SK-N-SH (cell line): ENCODE measurements around the gene NANOS3. TPM values are rescaled to one million over a fixed set of nuclear protein-coding genes. Genes with fewer than 3 reads are reported as not detected.

ENCODE experiments used
- CTCF ChIA-PET: fragments of 300-600, 350-600 bp; formaldehyde crosslinking; extraction: SDS; loops from one replicate; lab custom pipeline; 2021; lab: Yijun Ruan, JAX
- POLR2A ChIA-PET: fragments of 350-600 bp; sonication (Branson Sonifier 250); formaldehyde crosslinking; extraction: SDS; loops from one replicate; lab custom pipeline; 2020; ENCODE audit warnings: antibody characterized with exemption, inconsistent platforms; lab: Yijun Ruan, JAX
- DNase-seq: peaks from one replicate; pipeline ENCODE4 v3.0.0; 2012
- H2AFZ ChIP-seq: fragments of 200-600 bp; sonication (generic); 2 replicates; pipeline ENCODE4 v1.8.1; 2016; ENCODE audit warnings: antibody characterized with exemption, mild to moderate bottlenecking, low read depth
- H3F3A ChIP-seq: fragments of 200-600 bp; sonication (generic); replicated peaks from 2 replicates; pipeline ENCODE3; 2016; ENCODE audit warnings: antibody characterized with exemption, mild to moderate bottlenecking; ENCODE audit not compliant: insufficient read depth
- H3K27ac ChIP-seq, 2 experiments: fragments of 200-500 bp in 1 of 2; fragments of 200-600 bp in 1 of 2; sonication (Bioruptor generic) in 1 of 2; sonication (generic), shearing (Covaris generic) in 1 of 2; 2 replicates each; pipeline versions ENCODE4 v1.5.1 to v1.6.1; 2014 to 2016; ENCODE audit warnings: low read depth in 2 of 2, inconsistent platforms in 1 of 2, low read length in 1 of 2, mild to moderate bottlenecking in 1 of 2, mixed read lengths in 1 of 2
- H3K27me3 ChIP-seq: fragments of 200-600 bp; sonication (generic), shearing (Covaris generic); 2 replicates; pipeline ENCODE4 v1.6.1; 2016; ENCODE audit warnings: mixed run types; ENCODE audit not compliant: insufficient read depth
- H3K36me3 ChIP-seq, 2 experiments: fragments of 200-500 bp in 1 of 2; fragments of 200-600 bp in 1 of 2; sonication (Bioruptor generic) in 1 of 2; sonication (generic) in 1 of 2; replicated peaks in 1 of 2; 2 replicates each; pipeline versions ENCODE3 to v1.5.1; 2014 to 2016; ENCODE audit warnings: low read length in 1 of 2, mild to moderate bottlenecking in 1 of 2; ENCODE audit not compliant: insufficient read depth in 2 of 2, control insufficient read depth in 1 of 2
- H3K4me1 ChIP-seq, 2 experiments: fragments of 200-500 bp in 1 of 2; fragments of 200-600 bp in 1 of 2; sonication (Bioruptor generic) in 1 of 2; sonication (generic), shearing (Covaris generic) in 1 of 2; 2 replicates each; pipeline versions ENCODE4 v1.5.1 to v1.6.1; 2014 to 2016; ENCODE audit warnings: low read depth in 1 of 2, low read length in 1 of 2, mixed run types in 1 of 2; ENCODE audit not compliant: insufficient read depth in 2 of 2, control insufficient read depth in 1 of 2
- H3K4me2 ChIP-seq: fragments of 200-600 bp; sonication (generic), shearing (Covaris generic); 2 replicates; pipeline ENCODE4 v1.6.1; 2017; ENCODE audit warnings: mixed run types
- H3K4me3 ChIP-seq, 2 experiments: fragments of 200-500 bp in 1 of 2; fragments of 200-600 bp in 1 of 2; sonication (Bioruptor generic) in 1 of 2; sonication (generic), shearing (Covaris generic) in 1 of 2; 2 replicates each; pipeline versions ENCODE4 v1.5.1 to v1.8.1; 2014 to 2016; ENCODE audit warnings: low read depth in 2 of 2, inconsistent platforms in 1 of 2, low read length in 1 of 2, mild to moderate bottlenecking in 1 of 2, mixed read lengths in 1 of 2, moderate library complexity in 1 of 2
- H3K79me2 ChIP-seq: fragments of 200-600 bp; sonication (generic); 2 replicates; pipeline ENCODE4 v1.8.1; 2017; ENCODE audit warnings: mild to moderate bottlenecking; ENCODE audit not compliant: insufficient read depth
- H3K9ac ChIP-seq: fragments of 200-600 bp; sonication (generic); 2 replicates; pipeline ENCODE4 v1.6.1; 2017; ENCODE audit warnings: mixed run types
- H3K9me2 ChIP-seq: fragments of 200-600 bp; sonication (generic); 2 replicates; pipeline ENCODE4 v1.6.1; 2017; ENCODE audit warnings: mixed run types
- H3K9me3 ChIP-seq: fragments of 200-600 bp; sonication (generic); 2 replicates; pipeline ENCODE4 v1.6.1; 2017; ENCODE audit warnings: mixed run types, mild to moderate bottlenecking, moderate library complexity
- H4K20me1 ChIP-seq: fragments of 200-600 bp; sonication (generic); 2 replicates; pipeline ENCODE4 v1.6.1; 2017; ENCODE audit warnings: mild to moderate bottlenecking, mixed run types; ENCODE audit not compliant: insufficient read depth
- CHD2 ChIP-seq: fragments of 150-350 bp; IDR thresholded peaks from 2 replicates; pipeline ENCODE4 v1.6.1; 2018; ENCODE audit warnings: low read length; ENCODE audit not compliant: partially characterized antibody
- ELF1 ChIP-seq: IDR thresholded peaks from 2 replicates; pipeline ENCODE4 v1.4.0; 2012
- EP300 ChIP-seq, 2 experiments: IDR thresholded peaks; 2 replicates each; pipeline versions ENCODE4 v1.4.0 to v1.6.1; 2012; ENCODE audit warnings: borderline replicate concordance in 1 of 2, low read depth in 1 of 2, low read length in 1 of 2
- EZH2phosphoT487 ChIP-seq: fragments of 200-600 bp; sonication (generic); IDR thresholded peaks from 2 replicates; pipeline ENCODE4 v1.6.1; 2017; ENCODE audit warnings: low read depth, mixed run types, mild to moderate bottlenecking, antibody characterized with exemption, moderate library complexity, borderline replicate concordance
- FOSL2 ChIP-seq: IDR thresholded peaks from 2 replicates; pipeline ENCODE4 v1.4.0; 2012; ENCODE audit warnings: low read depth, mild to moderate bottlenecking, moderate library complexity, borderline replicate concordance
- FOXJ3 ChIP-seq: sonication (generic); formaldehyde crosslinking; IDR thresholded peaks from 2 replicates; pipeline ENCODE4 v1.5.1; 2020; ENCODE audit warnings: mild to moderate bottlenecking, missing genetic modification reagents
- FOXM1 ChIP-seq: IDR thresholded peaks from 2 replicates; pipeline ENCODE4 v1.4.0; 2012; ENCODE audit warnings: low read depth, mild to moderate bottlenecking
- GABPA ChIP-seq: IDR thresholded peaks from 2 replicates; pipeline ENCODE4 v1.4.0; 2012; ENCODE audit warnings: low read depth, mild to moderate bottlenecking
- IRF3 ChIP-seq: fragments of 150-350 bp; IDR thresholded peaks from 2 replicates; pipeline ENCODE4 v1.6.1; 2016; ENCODE audit warnings: mild to moderate bottlenecking, low read depth, low read length
- MAX ChIP-seq: IDR thresholded peaks from 2 replicates; pipeline ENCODE4 v1.4.0; 2012; ENCODE audit warnings: low read depth
- MEF2A ChIP-seq: IDR thresholded peaks from 2 replicates; pipeline ENCODE4 v1.4.0; 2012; ENCODE audit warnings: low read depth, borderline replicate concordance
- NRF1 ChIP-seq: IDR thresholded peaks from 2 replicates; pipeline ENCODE4 v1.6.1; 2012; ENCODE audit warnings: low read depth, mild to moderate bottlenecking, low read length
- POLR2AphosphoS5 ChIP-seq: IDR thresholded peaks from 2 replicates; pipeline ENCODE4 v1.6.1; 2012; ENCODE audit warnings: low read depth, low read length
- RAD21 ChIP-seq: IDR thresholded peaks from 2 replicates; pipeline ENCODE4 v1.6.1; 2012; ENCODE audit warnings: mild to moderate bottlenecking, low read length
- RCOR1 ChIP-seq: fragments of 150-350 bp; IDR thresholded peaks from 2 replicates; pipeline ENCODE4 v1.6.1; 2017; ENCODE audit warnings: antibody characterized with exemption, low read length
- RFX5 ChIP-seq: IDR thresholded peaks from 2 replicates; pipeline ENCODE4 v1.6.1; 2012; ENCODE audit warnings: mild to moderate bottlenecking, improper control_type of control experiment, low read length
- SMC3 ChIP-seq: IDR thresholded peaks from 2 replicates; pipeline ENCODE4 v1.6.1; 2012; ENCODE audit warnings: low read depth, low read length, improper control_type of control experiment
- TCF12 ChIP-seq: IDR thresholded peaks from 2 replicates; pipeline ENCODE4 v1.4.0; 2012
- TEAD4 ChIP-seq: IDR thresholded peaks from 2 replicates; pipeline ENCODE4 v1.4.0; 2012; ENCODE audit warnings: mild to moderate bottlenecking, borderline replicate concordance; ENCODE audit not compliant: insufficient read depth
- USF1 ChIP-seq: IDR thresholded peaks from 2 replicates; pipeline ENCODE4 v1.4.0; 2012; ENCODE audit warnings: low read depth, borderline replicate concordance
- YY1 ChIP-seq: IDR thresholded peaks from 2 replicates; pipeline ENCODE4 v1.4.0; 2012; ENCODE audit warnings: low read depth, mild to moderate bottlenecking
- WGBS: methylation state at CpG from one replicate; pipeline ENCODE4 v1.1.6; 2017; ENCODE audit warnings: low lambda C conversion rate; 5-methylcytosine and 5-hydroxymethylcytosine counted together
- polyA plus RNA-seq, 3 experiments: library from polyadenylated mRNA; depleted of rRNA; stranded (reverse); fragments of >200 nt; gene quantifications; 2 replicates each; pipeline ENCODE4 v1.2.3, GENCODE V29; 2012
- TF ChIP-seq, protein P1 (sequence below): IDR thresholded peaks from 2 replicates; pipeline ENCODE4; 2012
- TF ChIP-seq, protein P2 (sequence below): IDR thresholded peaks from 2 replicates; pipeline ENCODE4 v1.4.0; 2012; ENCODE audit warnings: low read depth, borderline replicate concordance

Gene NANOS3
- polyA plus RNA-seq, 1 of the 3 experiments (the other 2 are of a cell fraction), result 0.53 TPM

DNA sequence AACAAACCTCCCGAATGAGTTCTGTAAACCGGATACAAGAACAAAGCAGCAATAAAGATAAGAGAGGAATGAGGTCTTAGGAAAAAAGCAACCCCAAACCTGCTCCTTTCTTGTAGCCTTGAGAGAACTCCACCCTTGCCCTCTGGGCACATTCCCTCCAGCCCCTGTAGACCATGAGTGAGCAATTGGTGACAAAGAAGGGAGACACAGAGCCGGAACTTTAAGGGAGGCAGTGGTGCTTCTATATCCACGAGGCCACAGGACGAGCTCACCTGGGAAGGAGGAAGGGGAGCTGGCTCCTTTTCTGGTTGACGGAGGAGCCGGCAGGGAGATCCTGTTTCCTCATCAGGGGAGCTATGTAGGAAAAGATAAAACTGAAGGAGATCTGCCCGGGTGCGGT is 15.9 kb downstream of the NANOS3 start (continued):
- no peak for TF ChIP-seq FOXJ3 (CRISPR knock-in tag)
- TF ChIP-seq RCOR1, result no peak
- no peak for TF ChIP-seq RAD21
- no peak for TF ChIP-seq ELF1
- no peak for TF ChIP-seq CHD2
- no peak for TF ChIP-seq POLR2AphosphoS5
- TF ChIP-seq NRF1, result no peak
- no peak for TF ChIP-seq GABPA
- no peak for TF ChIP-seq USF1
- TF ChIP-seq YY1, result no peak
- no peak for TF ChIP-seq MAX
- no peak for TF ChIP-seq EP300 (IDR thresholded peaks at IDR 0.05; ENCODE audit: borderline replicate concordance in 1 of 2, low read depth in 1 of 2, low read length in 1 of 2)

- no peaks in the 10 kb centered on the region for H3K79me2 ChIP-seq
- no peaks in the 10 kb centered on the region for H3K4me1 ChIP-seq
- H2AFZ ChIP-seq, result no peak overlapping the region
- 77% methylated on average over 5 of the region's 5 CpGs for WGBS
- H3K36me3 ChIP-seq, result no peaks in the 10 kb centered on the region
- H4K20me1 ChIP-seq, result no peaks in the 10 kb centered on the region
- no peak for DNase-seq
- no peak overlapping the region for H3K27ac ChIP-seq
- TF ChIP-seq FOSL2, result no peak
- TF ChIP-seq MEF2A, result no peak
- TF ChIP-seq SMC3, result no peak
- TF ChIP-seq FOXJ3 (CRISPR knock-in tag), result no peak
- TF ChIP-seq EZH2phosphoT487, result no peak
- TF ChIP-seq EP300 (IDR thresholded peaks at IDR 0.05; ENCODE audit: borderline replicate concordance in 1 of 2, low read depth in 1 of 2, low read length in 1 of 2), result no peak
- no peak for TF ChIP-seq ELF1
- no peak for TF ChIP-seq FOXM1
- TF ChIP-seq, protein P1, sequence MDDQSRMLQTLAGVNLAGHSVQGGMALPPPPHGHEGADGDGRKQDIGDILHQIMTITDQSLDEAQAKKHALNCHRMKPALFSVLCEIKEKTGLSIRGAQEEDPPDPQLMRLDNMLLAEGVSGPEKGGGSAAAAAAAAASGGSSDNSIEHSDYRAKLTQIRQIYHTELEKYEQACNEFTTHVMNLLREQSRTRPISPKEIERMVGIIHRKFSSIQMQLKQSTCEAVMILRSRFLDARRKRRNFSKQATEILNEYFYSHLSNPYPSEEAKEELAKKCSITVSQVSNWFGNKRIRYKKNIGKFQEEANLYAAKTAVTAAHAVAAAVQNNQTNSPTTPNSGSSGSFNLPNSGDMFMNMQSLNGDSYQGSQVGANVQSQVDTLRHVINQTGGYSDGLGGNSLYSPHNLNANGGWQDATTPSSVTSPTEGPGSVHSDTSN, result no peak
- no peak for TF ChIP-seq TEAD4
- TF ChIP-seq, protein P2, sequence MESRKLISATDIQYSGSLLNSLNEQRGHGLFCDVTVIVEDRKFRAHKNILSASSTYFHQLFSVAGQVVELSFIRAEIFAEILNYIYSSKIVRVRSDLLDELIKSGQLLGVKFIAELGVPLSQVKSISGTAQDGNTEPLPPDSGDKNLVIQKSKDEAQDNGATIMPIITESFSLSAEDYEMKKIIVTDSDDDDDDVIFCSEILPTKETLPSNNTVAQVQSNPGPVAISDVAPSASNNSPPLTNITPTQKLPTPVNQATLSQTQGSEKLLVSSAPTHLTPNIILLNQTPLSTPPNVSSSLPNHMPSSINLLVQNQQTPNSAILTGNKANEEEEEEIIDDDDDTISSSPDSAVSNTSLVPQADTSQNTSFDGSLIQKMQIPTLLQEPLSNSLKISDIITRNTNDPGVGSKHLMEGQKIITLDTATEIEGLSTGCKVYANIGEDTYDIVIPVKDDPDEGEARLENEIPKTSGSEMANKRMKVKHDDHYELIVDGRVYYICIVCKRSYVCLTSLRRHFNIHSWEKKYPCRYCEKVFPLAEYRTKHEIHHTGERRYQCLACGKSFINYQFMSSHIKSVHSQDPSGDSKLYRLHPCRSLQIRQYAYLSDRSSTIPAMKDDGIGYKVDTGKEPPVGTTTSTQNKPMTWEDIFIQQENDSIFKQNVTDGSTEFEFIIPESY, result no peak
- TF ChIP-seq TCF12, result no peak
- no peak for TF ChIP-seq RFX5
- no peak for TF ChIP-seq POLR2AphosphoS5
- TF ChIP-seq IRF3, result no peak
- TF ChIP-seq YY1, result no peak
- ChIA-PET CTCF (interaction anchor here (1.1 kb wide), 1 partner anchor 11 kb away, joined by 3 read pairs; the partner anchor contains the start of genes BRME1 and CC2D1A), POLR2A (no interaction called here)
- no peaks in the 10 kb centered on the region for H3F3A ChIP-seq
- H3K4me2 ChIP-seq, result no peak overlapping the region
- no peaks in the 10 kb centered on the region for H3K9me3 ChIP-seq
- no peaks in the 10 kb centered on the region for H3K9me2 ChIP-seq
- H3K27me3 ChIP-seq, result no peaks in the 10 kb centered on the region
- no peak overlapping the region for H3K4me3 ChIP-seq
- H3K9ac ChIP-seq, result no peak overlapping the region
Measured at GRCh38 chr19:13894552-13894951, 17.6 kb downstream of the NANOS3 start.
